Endometrial microvascular endothelial cells (primary cell): ENCODE measurements around the gene SUZ12. TPM values are rescaled to one million over a fixed set of nuclear protein-coding genes. Genes with fewer than 3 reads are reported as not detected.
"Not testable (repeated sequence)": the region's sequence is repeated elsewhere in the genome, so short reads cannot be mapped to it uniquely, and the experiment has no call there.

Source experiments
- in situ Hi-C: cut with HindIII; loops from 2 replicates; pipeline ENCODE4 v1.10.0; 2017; ENCODE audit warnings: low sequenced_read_pairs, low pct_unique_long_range_greater_than_20kb; ENCODE audit errors: inconsistent ontology term
- total RNA-seq: library from RNA; depleted of rRNA; stranded (reverse); fragments of >200 nt; gene quantifications from one replicate; pipeline ENCODE4 v1.2.3, GENCODE V29; 2015; ENCODE audit errors: inconsistent ontology term

The SUZ12 gene
- total RNA-seq, 1 donor from 2014 or later: 24.0 TPM

DNA sequence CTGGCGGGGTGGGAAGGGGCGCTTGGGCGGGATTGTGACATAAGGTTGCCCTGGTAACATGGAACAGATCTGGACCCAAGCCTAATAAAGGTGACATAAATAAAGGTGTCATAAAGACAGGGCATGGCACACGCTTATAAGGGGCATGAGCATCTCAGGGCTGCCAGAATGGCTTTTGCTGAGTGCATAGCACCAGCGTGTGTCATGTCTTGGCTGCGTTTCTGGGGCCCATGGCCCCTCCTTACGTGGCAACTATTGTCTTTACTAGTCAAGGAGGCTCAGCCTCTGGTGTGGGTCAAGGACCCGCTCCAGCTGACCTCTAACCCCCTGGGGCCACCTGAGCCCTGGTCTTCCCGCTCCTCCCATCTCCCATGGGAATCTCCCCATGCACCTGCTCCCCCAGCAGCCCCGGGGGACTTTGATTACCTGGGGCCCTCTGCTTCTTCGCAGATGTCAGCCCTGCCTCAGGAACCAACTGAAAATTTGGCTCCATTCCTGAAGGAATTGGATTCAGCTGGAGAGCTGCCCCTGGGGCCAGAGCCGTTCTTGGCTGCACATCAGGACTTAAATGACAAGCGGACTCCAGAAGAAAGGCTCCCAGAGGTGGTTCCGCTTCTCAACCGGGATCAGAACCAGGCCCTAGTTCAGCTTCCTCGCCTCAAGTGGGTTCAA is 84.3 kb downstream of the SUZ12 start:
- in situ Hi-C loops: no loop called here

DNA sequence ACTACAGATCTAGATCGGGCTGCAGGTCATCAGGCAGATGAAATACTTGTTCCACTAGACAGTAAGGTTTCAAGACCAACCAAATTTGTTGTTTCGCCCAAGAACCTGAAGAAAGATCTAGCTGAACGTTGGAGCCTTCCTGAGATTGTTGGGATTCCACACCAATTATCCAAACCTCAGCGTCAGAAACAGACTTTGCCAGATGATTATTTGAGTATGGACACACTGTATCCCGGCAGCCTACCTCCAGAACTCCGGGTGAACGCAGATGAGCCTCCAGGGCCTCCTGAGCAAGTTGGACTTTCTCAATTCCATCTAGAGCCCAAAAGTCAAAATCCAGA is 84.8 kb downstream of the SUZ12 start:
- in situ Hi-C loops: no loop called here

DNA sequence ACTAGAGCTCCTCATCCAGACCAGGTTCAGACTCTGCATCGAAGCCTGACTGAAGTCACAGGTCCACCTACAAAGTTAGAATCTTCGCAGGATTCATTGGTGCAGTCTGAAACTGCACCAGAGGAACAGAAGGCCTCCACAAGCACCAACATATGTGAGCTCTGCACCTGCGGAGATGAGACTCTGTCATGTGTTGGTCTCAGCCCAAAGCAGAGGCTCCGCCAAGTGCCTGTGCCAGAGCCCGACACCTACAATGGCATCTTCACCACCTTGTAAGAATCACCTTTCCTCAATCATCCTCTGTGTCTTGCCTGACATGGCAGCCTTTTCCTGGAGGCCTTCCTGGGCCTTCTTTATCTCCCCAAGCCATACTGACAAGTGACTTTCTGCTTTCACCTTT is 85.7 kb downstream of the SUZ12 start:
- in situ Hi-C loops: not testable (repeated sequence)

DNA sequence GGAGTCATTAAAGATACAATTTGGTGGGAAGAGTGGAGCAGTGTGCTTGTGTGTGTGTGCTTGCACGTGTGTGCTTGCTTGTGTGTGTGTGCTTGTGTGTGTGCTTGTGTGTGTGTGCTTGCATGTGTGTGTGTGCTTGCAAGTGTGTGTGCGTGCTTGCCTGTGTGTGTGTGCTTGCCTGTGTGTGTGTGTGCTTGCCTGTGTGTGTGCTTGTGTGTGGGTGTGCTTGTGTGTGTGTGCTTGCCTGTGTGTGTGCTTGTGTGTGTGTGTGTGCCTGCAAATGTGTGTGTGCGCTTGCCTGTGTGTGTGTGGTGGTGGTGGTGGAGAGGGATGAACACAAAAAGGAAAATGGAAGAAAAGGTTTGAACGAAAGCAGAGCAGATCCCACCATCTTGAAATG is 90.5 kb downstream of the SUZ12 start:
- in situ Hi-C loops: not testable (repeated sequence)

DNA sequence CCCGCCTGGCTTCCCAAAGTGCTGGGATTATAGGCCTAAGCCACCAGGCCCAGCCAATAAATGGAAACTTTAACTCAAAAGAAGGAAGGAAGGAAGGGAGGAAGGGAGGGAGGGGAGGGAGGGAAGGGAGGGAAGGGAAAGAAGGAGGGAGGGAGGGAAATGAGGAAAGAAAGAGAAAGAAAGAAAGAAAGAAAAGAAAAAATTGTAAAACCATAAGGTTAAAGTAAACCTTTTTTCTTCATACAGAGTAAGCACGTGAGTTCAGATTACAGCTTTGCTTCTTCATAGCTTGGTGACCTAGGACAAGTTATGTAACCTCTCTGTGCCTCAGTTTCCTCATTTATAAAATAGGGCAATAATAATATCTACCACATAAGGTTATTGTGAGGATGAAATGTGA is 96.4 kb downstream of the SUZ12 start:
- in situ Hi-C loops: no loop called here

DNA sequence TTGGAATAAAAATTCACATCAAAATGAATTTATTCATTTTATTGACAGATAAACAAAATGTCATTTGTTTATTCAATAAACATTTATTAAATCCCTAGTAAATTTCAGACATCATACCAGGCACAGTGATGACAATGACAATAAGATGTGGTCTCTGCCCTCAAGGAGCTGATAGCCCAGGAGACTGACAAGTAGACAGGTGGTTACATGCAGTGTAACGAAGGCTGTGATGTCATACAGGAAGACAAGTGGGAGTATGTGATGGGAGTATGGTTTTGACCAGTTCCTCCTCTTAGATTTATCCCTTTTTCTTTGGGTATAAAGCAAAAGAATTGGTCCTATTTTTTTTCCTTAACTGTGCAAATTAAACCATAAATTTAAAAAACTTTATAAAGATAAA is 97.0 kb downstream of the SUZ12 start:
- in situ Hi-C loops: not testable (repeated sequence)

DNA sequence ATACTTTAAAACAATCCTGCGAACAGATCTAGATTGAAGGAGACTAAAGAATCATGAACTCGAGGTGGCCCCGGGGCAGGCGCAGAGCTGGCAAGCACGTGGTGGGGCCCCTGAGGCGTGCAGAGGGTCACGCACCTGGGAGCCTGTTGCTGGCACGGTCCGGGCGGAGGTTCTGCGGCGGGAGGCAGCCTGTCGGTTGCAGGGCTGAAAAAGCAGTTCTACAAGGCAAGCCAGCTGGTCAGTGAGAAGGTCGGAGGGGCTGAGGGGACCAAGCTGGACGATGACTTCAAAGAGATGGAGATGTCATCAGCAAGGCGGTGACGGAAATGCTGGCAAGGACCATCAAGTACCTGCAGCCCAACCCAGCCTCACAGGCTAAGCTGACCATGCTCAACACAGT is 103.4 kb downstream of the SUZ12 start:
- in situ Hi-C loops: not testable (repeated sequence)

DNA sequence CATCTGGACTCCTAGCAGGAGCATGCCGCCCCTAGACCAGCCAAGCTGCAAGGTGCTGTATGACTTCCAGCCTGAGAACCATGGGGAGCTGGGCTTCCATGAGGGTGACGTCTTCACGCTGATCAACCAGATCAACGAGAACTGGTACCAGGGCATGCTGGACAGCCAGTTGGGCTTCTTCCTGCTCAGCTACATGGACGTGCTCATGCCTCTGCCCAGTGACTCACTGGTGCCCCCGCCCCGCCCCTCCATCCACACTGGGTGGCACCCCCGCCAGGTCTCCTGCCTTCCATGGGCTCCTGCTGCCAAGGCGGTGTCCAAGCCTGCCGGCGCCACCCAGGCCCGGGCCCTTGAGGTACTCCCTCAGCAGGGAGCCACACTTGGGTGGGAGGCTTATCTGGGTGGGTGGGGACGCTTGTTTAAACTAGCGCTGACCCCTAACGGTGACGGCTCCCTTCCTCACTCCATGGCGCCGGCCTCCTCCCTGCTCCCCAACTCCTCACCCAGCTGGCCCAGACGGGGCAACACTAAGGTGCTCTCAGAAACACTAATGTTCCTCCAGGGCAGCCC is 104.6 kb downstream of the SUZ12 start:
- in situ Hi-C loops: not testable (repeated sequence)

DNA sequence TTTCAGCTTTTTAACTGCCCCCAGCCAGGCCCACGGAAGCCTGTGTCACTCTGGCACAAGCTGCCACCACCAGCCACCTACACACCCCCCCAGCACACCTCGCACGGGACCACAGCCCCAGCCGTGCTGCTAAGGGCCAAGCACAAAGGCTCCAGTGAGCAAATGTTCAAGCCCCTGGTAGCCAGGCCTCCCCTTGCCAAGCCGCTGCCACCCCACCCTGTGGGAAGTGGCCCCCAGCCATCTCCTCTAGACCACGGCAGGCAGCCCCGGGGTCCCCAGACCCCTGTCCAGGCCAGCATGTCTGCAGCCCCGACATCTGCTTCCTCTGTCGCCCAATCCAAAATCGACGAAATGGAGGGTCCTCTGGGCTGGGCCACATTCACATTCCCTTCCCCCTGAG is 105.5 kb downstream of the SUZ12 start:
- in situ Hi-C loops: not testable (repeated sequence)

DNA sequence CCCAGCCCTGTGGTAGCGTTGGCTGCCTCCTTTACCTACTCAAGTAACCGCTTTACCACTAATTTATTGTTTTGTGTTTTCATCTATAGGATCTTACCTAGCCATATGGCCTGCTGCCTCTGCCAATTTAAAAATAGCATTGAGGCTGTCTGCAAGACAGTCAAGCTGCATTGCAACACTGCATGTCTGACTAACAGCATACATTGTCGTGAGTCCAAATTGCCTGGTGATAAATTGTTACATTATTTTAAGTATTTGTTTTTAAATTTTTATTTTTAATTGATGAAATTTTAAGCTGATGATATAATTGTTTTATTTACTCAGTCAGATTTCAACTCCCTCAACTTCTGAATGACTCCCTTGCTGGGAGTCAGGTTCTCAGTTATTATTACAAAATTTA is 108.8 kb downstream of the SUZ12 start:
- in situ Hi-C loops: not testable (repeated sequence)

DNA sequence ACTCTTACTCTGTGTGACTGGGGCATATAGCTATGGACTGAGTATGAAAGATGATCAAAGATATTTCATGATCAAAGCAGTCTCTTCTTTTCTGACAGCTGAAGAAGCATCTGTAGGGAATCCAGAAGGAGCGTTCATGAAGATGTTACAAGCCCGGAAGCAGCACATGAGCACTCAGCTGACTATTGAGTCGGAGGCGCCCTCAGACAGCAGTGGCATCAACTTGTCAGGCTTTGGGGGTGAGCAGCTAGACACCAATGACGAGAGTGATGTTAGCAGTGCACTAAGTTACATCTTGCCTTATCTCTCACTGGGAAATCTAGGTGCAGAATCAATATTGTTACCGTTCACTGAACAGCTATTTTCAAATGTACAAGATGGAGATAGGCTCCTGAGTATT is 110.9 kb downstream of the SUZ12 start:
- in situ Hi-C loops: not testable (repeated sequence)

Other genes starting within 250 kb of the SUZ12 start
- 86.4 TPM for gene COPRS, start 77.8 kb upstream of the SUZ12 start, total RNA-seq
- 41.9 TPM for gene UTP6, start 35.3 kb upstream of the SUZ12 start, total RNA-seq
- 3.9 TPM for gene LRRC37B, start 70.4 kb downstream of the SUZ12 start, total RNA-seq
- gene RHOT1, start 205.5 kb downstream of the SUZ12 start, total RNA-seq: 32.8 TPM